Gastroesophageal sphincter (tissue), 4 donors: ENCODE results near the gene SYT11. TPM values are rescaled to one million over a fixed set of nuclear protein-coding genes. Genes with fewer than 3 reads are reported as not detected.
A peak's percentile ranks its signal among the peaks of the same experiment; 100 is the strongest.

ENCODE experiments used
- ATAC-seq: fragments of 150-250 bp; one replicate; pipeline ENCODE4 v1.9.1; 2016; ENCODE audit warnings: mild to moderate bottlenecking, moderate library complexity
- H3K27ac ChIP-seq, 4 donors: fragments of 200-600 bp; sonication (generic) in 3 of 4; 1 replicate in 3 of 4; 2 replicates in 1 of 4; pipeline ENCODE4 v1.5.1; 2016 to 2019
- H3K27me3 ChIP-seq: fragments of 200-600 bp; sonication (generic); one replicate; pipeline ENCODE4 v1.5.1; 2019
- H3K36me3 ChIP-seq, 2 donors: fragments of 200-600 bp; sonication (generic); one replicate each; pipeline ENCODE4 v1.5.1; 2019; ENCODE audit warnings: control low read depth in 1 of 2
- H3K4me1 ChIP-seq, 3 donors: fragments of 200-600 bp; sonication (generic); 1 replicate in 2 of 3; 2 replicates in 1 of 3; pipeline ENCODE4 v1.5.1; 2016 to 2019; ENCODE audit warnings: control low read depth in 2 of 3
- H3K4me3 ChIP-seq, 2 donors: fragments of 200-600 bp; sonication (generic); one replicate each; pipeline ENCODE4 v1.5.1; 2019; ENCODE audit warnings: mild to moderate bottlenecking in 1 of 2, moderate library complexity in 1 of 2
- H3K9me3 ChIP-seq, 3 donors: fragments of 200-600 bp; sonication (generic); one replicate each; pipeline ENCODE4 v1.5.1; 2017 to 2019; ENCODE audit warnings: control low read depth in 2 of 3
- EP300 ChIP-seq: sonication (generic); formaldehyde crosslinking; IDR thresholded peaks from one replicate; pipeline ENCODE4 v1.6.1; 2017; ENCODE audit warnings: antibody characterized with exemption, mild to moderate bottlenecking
- POLR2A ChIP-seq, 2 donors: fragments of 450-650 bp; IDR thresholded peaks; one replicate each; pipeline ENCODE4 v1.6.1; 2017; ENCODE audit warnings: antibody characterized with exemption in 2 of 2, mild to moderate bottlenecking in 2 of 2, moderate library complexity in 1 of 2
- POLR2AphosphoS5 ChIP-seq: sonication (generic); formaldehyde crosslinking; IDR thresholded peaks from one replicate; pipeline ENCODE4 v1.6.1; 2017; ENCODE audit warnings: antibody characterized with exemption
- WGBS, 2 donors: methylation state at CpG; one replicate each; pipeline ENCODE4 v1.1.5; 2018; ENCODE audit warnings: low coverage in 1 of 2; 5-methylcytosine and 5-hydroxymethylcytosine counted together
- total RNA-seq, 4 donors: library from RNA; depleted of rRNA; stranded (reverse); fragments of >200 nt; gene quantifications; one replicate each; pipeline ENCODE4 v1.1.0, GENCODE V29; 2016
- TF ChIP-seq, protein P1 (sequence below), 4 experiments: fragments of 200-600 bp in 2 of 4; fragments of 450-650 bp in 2 of 4; sonication (generic) in 1 of 4; IDR thresholded peaks; one replicate each; pipeline ENCODE4 v1.5.1; 2017 to 2019; ENCODE audit warnings: antibody characterized with exemption in 4 of 4, mild to moderate bottlenecking in 2 of 4, moderate library complexity in 2 of 4

Gene SYT11
- 10 to 100 TPM; 10.4 to 25.7 (median 19.7) TPM for total RNA-seq

DNA sequence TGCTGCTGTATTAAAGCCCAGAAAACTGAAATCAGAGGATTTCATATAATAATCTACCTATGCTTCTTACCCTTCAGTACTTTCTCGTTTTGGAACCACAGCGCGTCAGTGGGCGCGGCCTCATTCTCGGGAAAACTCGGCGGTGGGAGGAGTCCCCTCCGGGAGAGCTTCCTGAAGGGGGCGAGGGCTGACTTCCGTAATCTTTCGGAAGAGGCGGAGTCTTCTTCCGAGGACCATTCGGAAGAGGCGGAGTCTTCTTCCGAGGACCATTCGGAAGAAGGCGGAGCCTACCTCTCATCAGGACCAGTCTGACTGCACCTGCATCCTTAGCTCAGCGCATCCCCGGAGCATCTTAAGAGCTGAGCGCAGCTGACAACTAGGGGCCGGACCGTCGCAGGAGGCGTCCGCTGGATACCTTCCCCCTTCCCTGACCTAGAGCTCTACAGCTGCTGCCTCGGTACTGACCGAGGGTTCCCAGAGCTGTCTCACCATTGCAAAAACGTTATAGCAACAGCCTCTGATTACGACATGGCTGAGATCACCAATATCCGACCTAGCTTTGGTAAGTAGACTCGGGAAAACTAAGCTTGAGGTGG is at the start of gene SYT11:
Gene SYT11 (plus strand): TSS at position 334 of the 596 bp plus-strand sequence. CDS start 195 bp downstream, at position 529.
- H3K27ac ChIP-seq, result peak within 1 kb of the TSS; percentile 84 to 96 (median 90)
- WGBS, 2 donors, result 0% methylated on average over 12 of the region's 33 CpGs; no CpG with 5 or more reads in 1 of the 2 donors
- peak within 1 kb of the TSS; percentile 55 to 56 for H3K4me3 ChIP-seq
- H3K4me1 ChIP-seq, result peaks cover 0 to 59% (median 12%) of the 10 kb centered on the region in 3 donors
- TF ChIP-seq EP300 (no peak), POLR2A (IDR thresholded peaks at IDR 0.05) (no peak), POLR2AphosphoS5 (peak; percentile 16)
- TF ChIP-seq, protein P1, sequence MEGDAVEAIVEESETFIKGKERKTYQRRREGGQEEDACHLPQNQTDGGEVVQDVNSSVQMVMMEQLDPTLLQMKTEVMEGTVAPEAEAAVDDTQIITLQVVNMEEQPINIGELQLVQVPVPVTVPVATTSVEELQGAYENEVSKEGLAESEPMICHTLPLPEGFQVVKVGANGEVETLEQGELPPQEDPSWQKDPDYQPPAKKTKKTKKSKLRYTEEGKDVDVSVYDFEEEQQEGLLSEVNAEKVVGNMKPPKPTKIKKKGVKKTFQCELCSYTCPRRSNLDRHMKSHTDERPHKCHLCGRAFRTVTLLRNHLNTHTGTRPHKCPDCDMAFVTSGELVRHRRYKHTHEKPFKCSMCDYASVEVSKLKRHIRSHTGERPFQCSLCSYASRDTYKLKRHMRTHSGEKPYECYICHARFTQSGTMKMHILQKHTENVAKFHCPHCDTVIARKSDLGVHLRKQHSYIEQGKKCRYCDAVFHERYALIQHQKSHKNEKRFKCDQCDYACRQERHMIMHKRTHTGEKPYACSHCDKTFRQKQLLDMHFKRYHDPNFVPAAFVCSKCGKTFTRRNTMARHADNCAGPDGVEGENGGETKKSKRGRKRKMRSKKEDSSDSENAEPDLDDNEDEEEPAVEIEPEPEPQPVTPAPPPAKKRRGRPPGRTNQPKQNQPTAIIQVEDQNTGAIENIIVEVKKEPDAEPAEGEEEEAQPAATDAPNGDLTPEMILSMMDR (IDR thresholded peaks at IDR 0.05), result peak in 1 of 4 experiments; percentile 17
- H3K36me3 ChIP-seq, result peaks cover 0 to 7% of the 10 kb centered on the region in 2 donors
- H3K9me3 ChIP-seq, result no peaks in the 10 kb centered on the region
- H3K27me3 ChIP-seq, result no peaks in the 10 kb centered on the region
- peak; percentile 91 for ATAC-seq

- Histone ChIP-seq H3K4me1 (no peaks in the 10 kb centered on the region), H3K27ac (no peak overlapping the region), H3K9me3 (no peaks in the 10 kb centered on the region), H3K36me3 (peaks cover 4 to 83% of the 10 kb centered on the region in 2 donors), H3K27me3 (no peaks in the 10 kb centered on the region), H3K4me3 (no peak overlapping the region)
- ATAC-seq, result no peak
- no peak for TF ChIP-seq POLR2A (IDR thresholded peaks at IDR 0.05)
- no peak for TF ChIP-seq POLR2AphosphoS5
- TF ChIP-seq, protein P1 (IDR thresholded peaks at IDR 0.05), result no peak
- TF ChIP-seq EP300, result no peak
- 100% methylated on average over 1 of the region's 1 CpG for WGBS, 2 donors
These were observed 46.5 kb upstream of the SYT11 start for GRCh38 chr1:155812878-155813277.

DNA sequence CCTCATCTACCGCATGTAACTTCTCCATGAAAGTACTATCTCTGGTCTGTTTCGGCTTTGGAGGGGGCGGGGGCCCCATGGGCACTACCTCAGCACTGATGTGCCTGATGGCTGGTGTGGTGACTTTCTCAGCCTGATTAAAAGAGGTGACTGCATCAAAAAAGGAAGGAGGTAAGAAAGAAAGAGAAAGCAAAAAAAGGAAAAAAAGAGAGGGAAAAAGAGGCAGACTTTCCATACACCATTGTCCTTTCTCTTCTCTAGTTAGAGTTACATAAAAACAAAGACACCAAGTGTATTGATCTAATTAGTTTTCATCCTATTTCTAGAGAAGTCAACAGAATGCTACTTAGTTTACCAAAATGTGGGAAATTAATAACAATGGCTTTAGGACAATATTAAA is 45.7 kb upstream of the SYT11 start:
- 92% methylated on average over 2 of the region's 3 CpGs; no CpG with 5 or more reads in 1 of the 2 donors for WGBS, 2 donors
- Histone ChIP-seq H3K36me3 (peaks cover 4 to 83% of the 10 kb centered on the region in 2 donors), H3K4me1 (no peaks in the 10 kb centered on the region), H3K4me3 (no peak overlapping the region), H3K27ac (no peak overlapping the region), H3K27me3 (no peaks in the 10 kb centered on the region), H3K9me3 (no peaks in the 10 kb centered on the region)
- no peak for TF ChIP-seq POLR2AphosphoS5
- ATAC-seq, result no peak

DNA sequence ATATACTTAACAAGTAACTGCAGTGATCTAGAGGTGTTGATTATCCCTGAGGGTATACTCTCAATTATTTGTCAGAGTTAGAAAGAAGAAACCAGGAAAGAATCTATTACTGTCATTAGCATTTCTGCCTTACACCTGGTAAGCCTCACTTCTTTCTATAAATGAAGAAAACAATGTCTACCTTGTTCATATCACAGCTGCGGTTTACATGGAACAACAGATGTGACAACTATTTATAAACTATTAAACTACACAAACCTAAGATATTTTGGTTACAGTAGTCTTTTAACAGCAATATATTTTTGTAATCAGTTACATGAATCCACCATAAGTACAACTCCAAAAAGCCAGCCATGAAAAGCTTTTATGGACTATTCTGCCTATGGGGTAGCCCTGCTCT is 43.0 kb upstream of the SYT11 start:
- Histone ChIP-seq H3K4me3 (no peak overlapping the region), H3K27ac (no peak overlapping the region), H3K27me3 (no peaks in the 10 kb centered on the region), H3K9me3 (no peaks in the 10 kb centered on the region), H3K4me1 (no peaks in the 10 kb centered on the region), H3K36me3 (peaks cover 9 to 94% of the 10 kb centered on the region in 2 donors)
- no peak for ATAC-seq
- TF ChIP-seq, protein P1 (IDR thresholded peaks at IDR 0.05), result no peak
- TF ChIP-seq POLR2AphosphoS5, result no peak
- TF ChIP-seq POLR2A (IDR thresholded peaks at IDR 0.05), result no peak
- 78 to 100% methylated on average over 1 of the region's 1 CpG for WGBS, 2 donors

DNA sequence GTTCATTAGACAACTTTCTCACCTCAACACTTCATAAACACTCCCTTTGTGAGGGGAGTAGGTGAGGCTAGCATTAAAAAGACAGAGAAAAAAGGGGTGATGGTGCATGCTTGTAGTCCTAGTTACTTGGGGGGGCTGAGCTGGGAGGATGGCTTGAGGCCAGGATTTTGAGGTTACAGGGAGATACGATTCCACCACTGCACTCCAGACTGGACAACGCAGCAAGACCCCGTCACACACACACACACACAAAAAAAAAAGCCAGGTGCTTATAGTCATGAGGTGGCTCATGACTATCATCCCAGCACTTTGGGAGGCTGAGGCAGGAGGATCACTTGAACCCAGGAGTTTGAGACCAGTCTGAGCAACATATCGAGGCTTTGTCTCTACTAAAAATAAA is 31.9 kb upstream of the SYT11 start:
- WGBS, 2 donors, result 83 to 84% methylated on average over 3 to 4 of the region's 4 CpGs
- Histone ChIP-seq H3K4me1 (no peaks in the 10 kb centered on the region), H3K36me3 (peaks cover 0 to 54% of the 10 kb centered on the region in 2 donors)

More for the DNA sequence above, 31.9 kb upstream of the SYT11 start:
- Histone ChIP-seq H3K27me3 (no peaks in the 10 kb centered on the region), H3K4me3 (no peak overlapping the region), H3K9me3 (no peaks in the 10 kb centered on the region), H3K27ac (no peak overlapping the region)
- TF ChIP-seq POLR2AphosphoS5, result no peak
- no peak for TF ChIP-seq POLR2A (IDR thresholded peaks at IDR 0.05)
- TF ChIP-seq, protein P1 (IDR thresholded peaks at IDR 0.05), result no peak
- TF ChIP-seq EP300, result no peak
- ATAC-seq, result no peak
